Measurements from ENCODE around the gene FDXR.

- TF ChIP-seq POLR2A (IDR thresholded peaks at IDR 0.05) (no peak), CTCF (IDR thresholded peaks at IDR 0.05) (no peak)
These were observed 3.9 kb downstream of the FDXR start for GRCh38 chr17:74868908-74869255.

All from right lobe of liver (tissue), 4 donors.